HG03460 (cell line): ENCODE results near the gene RNF150.

Experiments used
- ATAC-seq: cut with Tn5 transposase; IDR thresholded peaks from one replicate; pipeline ENCODE4 v1.9.1; 2021; ENCODE audit not compliant: unreplicated experiment

RNF150 gene

GRCh38 chr4:140930011-140930410 is 203.3 kb downstream of the RNF150 start:
- no peak for ATAC-seq

DNA sequence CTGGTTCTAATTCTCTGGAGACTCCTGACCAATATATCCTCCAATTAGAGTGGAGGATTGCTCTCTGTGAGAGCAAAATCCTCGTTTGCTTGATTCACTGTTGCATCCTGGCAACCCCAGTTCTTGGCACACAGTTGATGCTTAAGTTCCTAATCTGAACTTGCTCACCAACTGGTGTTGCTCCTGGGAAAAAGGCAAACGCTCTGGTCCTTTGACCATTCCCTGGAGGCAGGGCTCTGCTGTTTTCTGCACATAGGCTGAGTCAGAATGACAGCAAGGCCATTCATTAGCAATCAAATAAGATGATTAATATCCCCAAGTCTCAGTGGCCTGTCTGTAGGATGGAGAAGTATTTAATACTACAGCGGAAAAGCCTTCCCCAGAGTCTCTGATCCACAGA is 204.4 kb downstream of the RNF150 start:
- ATAC-seq = no peak

DNA sequence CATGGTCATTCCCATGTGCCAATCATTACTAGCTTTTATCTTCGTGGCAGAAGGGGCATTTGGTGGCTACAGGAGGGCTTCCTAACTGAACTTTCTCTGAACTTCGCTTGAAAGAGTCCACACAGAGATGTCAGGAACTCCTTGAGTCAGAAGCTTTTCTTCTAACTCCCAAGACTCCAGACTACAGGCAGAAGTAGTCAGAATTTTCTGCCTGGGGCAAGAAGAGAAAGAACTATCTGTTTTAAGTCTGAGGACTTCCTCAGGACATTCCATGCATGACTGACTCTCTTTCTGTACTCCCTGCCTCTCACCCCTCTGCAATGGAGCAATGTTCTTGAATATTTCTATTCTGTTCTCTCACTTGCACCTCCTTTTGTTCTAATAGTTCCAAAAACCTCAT is 206.6 kb downstream of the RNF150 start:
- no peak for ATAC-seq

- ATAC-seq = no peak
Observed at GRCh38 chr4:140925417-140925816, 207.9 kb downstream of the RNF150 start.

DNA sequence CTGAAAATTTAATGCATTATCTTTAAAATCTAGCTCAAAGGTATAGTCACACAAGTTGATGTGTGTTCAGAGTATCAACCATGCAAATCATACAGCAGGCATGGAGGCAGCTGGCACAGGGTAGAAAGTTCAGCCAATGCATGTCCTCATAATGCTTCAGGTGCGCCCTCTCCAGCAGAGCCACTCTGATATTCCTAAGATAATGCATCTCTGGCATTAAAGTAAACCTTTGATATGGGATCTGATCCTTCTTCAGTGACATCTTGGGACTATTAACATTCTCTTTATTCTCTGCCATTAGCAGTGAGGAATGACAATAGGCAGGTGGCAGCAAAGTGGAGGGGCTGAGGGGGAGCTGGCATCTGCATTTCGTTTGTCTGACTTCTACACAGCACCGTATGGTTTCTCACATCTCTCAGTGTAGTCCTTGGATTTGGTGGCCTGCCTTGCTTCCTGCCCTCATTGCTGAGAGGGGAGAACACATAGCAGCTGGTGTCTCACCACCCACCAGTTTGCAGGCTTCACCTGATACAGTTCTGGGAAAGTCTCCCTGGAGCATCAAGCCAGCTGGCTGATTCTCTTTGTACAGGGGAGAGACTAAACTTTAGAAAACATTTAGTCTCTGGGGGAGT is 208.4 kb downstream of the RNF150 start:
- ATAC-seq = no peak

- ATAC-seq = no peak
Observed at GRCh38 chr4:140906993-140907962, 226.0 kb downstream of the RNF150 start.

- no peak for ATAC-seq
Observed at GRCh38 chr4:140904904-140905303, 228.4 kb downstream of the RNF150 start.

GRCh38 chr4:140903522-140904475 is 229.5 kb downstream of the RNF150 start:
- no peak for ATAC-seq

DNA sequence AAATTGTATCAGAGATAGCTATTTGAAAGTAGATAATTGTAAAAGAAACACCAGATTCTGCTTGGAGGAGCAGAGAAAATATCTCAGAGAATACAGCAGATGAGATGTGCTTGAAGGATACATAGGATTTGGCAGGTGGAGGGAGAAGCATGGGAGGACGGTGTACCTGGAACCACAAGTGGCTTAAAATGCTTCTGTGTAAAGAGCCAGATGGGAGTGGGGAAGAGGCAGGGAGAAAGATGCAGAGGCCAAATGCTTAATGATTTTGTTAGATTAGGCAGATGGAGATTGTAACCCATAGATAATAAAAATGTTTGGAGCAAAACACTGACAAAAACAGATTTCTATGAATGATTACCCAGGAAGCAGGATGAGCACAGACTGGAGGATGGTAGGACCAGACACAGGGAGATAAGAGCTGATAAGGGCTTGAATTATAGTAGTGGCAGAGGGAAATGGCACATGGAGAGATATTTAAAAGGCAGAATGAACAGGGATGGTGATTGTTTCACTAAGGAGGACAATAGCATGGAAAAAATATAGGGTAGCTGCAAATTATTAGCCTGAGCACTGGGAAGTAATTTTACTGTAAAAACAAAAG is 231.4 kb downstream of the RNF150 start:
- no peak for ATAC-seq

- ATAC-seq = no peak
Observed at GRCh38 chr4:140893939-140894338, 239.3 kb downstream of the RNF150 start.

- ATAC-seq = no peak
Observed at GRCh38 chr4:140888054-140888453, 245.2 kb downstream of the RNF150 start.

- ATAC-seq = no peak
Observed at GRCh38 chr4:140887467-140887866, 245.8 kb downstream of the RNF150 start.

GRCh38 chr4:140884431-140885058 is 248.7 kb downstream of the RNF150 start:
- ATAC-seq = peak; percentile 85

DNA sequence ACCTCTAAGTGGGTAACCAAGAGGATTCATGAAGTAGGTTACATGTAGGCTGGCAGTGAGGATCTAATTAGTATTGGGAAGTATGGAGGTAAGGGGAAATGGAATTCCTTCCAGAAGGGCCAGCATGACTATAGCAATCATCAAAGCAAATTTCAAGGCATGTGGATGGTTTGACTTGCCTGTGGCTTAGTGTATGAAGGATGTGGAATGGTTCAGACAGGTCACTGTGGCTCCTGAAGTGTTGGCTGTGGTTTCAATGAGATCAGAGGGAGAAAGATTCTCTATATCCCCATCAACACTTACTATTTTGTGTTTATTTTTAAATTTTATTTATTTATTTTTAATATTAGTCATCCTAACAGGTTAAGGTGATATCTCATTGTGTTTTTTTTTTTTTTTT is 255.5 kb downstream of the RNF150 start:
- ATAC-seq = no peak

DNA sequence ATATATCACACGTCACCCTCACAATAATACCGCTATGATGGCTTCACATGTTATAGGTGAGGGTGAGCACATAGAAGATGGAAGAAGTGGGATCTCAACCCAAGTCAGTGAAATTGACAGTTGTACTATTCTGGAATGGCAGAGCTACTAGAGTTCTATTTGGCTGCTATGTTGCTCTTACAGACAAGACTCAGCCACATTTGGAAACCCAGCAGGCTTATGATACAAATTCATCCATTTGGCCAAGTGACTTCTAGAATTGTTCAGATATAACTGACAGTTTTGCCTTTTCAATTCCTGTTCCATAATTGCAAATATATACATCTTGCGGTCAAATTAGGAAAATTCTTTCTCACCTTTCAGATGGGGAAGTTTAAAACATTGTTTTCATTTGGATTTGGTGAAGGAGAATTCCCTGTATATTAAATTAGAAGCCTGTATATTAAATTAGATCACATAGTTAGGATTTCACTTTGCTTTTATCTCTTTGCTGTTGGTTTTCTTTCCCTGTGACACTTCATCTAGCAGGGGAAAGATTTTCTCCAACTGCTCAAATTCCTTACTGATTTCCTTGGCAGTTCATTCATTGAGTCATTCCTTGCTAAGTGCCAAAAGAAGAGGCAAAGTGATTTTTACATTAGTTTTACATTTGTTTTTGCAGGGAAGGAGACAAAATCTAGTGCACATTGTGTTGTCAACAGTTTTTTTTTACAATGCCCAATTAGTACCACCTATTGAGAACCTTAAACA is 256.5 kb downstream of the RNF150 start:
- no peak for ATAC-seq

DNA sequence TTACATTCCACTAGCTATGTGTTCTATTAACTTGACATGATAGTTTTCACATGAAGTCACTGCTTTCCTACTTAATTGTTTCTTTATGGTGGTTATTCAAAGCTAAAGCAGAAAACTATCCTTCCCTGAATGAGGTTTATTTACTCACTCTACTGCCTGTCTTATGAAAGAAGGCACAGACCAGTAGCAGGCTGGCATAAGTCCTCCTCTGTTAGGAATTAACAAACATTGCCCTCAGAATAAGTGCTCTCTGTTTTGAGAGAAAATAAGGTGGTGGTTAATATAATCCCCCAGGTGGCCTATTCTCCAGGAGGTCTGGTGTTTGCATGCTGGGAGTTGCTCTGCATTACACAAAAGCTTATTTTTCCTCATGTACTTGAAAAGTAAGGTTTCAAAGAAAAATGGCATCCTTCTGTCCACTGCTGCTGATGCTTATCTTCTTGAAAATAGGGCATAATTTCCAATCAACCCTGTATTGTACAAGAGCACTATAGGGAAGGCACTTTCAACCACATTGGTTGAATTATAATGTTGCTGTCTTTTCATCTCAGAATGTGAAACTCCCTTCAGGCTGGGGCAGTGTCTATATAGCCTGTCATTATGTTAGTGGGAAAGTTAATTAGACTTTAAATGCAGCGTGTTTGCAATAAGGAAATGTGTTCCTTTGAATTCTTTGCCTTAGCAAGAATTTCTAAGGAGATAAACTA is 257.4 kb downstream of the RNF150 start:
- no peak for ATAC-seq

GRCh38 chr4:140874056-140874455 is 259.2 kb downstream of the RNF150 start:
- no peak for ATAC-seq

DNA sequence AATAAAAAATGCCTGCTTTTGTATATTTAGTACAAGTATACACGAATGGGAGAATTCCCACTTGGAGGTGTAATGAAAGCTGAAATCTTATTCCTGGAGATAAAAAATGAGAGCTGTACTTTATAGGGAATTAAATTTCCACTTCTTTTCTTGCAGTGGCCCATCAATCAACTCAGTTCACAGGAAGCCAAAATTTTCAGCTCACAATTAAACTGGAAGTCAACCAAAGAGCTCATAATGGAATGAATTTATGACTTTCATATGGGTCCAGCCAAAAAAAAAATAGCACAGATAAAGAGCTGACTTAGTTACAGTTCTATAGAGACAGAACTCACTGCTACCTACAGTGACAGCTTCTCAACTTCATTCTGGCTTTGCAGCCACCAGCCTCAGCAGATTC is 261.9 kb downstream of the RNF150 start:
- no peak for ATAC-seq

GRCh38 chr4:140870427-140870826 is 262.8 kb downstream of the RNF150 start:
- ATAC-seq = no peak
